ENCODE measurements around the gene FILIP1L.
A peak's percentile ranks its signal among the peaks of the same experiment; 100 is the strongest.

FILIP1L gene

DNA sequence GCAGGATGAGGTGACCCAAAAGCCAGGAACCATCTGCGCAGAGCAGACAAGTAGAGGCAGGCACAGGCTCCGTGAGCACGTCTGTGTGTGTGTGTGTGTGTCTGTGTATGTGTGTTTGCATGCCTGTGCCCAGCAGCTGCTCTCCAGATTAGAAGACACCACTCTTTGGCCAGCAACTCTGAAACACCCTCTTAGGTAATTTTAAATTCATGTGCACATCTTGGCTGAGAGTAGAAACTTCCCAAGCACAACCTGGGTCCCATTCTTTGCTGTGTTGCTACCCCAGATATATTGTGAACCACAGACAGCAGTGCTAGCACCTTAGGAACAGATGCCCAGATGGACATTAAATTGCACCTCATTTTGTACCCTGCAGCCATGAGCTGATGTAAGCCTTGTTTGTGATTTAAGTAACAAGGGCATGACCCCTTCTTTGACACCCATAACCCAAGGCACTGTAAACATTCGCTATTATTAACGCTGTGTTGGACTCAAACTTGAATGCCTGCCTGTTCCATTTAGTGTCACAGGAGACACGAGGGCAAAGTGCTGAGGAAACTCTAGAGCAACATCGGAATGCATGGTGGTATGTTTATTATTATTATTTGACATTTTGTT is at the start of gene FILIP1L:
FILIP1L (minus strand) TSS at position 89 of the 618 bp plus-strand sequence.
- DNase-seq (ENCODE audit: low read depth), result no peak

DNA sequence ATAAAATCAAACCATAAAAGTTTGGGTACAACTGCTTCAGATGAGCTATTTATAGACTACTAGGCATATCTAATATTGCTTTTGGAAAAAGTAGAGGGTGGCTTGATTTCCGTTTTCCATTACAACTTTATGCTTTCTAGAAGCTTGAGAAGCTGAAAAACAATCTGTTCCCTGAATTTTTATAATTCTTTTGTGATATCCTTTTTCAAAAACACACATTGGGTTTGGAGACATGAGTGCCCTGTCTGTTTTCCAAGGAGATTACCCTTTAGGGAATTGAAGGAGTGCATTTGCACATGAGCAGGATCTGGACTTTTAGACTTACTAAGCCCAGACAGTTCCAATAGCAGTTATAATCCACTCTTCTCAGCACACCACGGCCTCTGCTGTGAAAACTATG is 49.5 kb upstream of the FILIP1L start:
- peak; percentile 48 for DNase-seq (ENCODE audit: low read depth)

DNA sequence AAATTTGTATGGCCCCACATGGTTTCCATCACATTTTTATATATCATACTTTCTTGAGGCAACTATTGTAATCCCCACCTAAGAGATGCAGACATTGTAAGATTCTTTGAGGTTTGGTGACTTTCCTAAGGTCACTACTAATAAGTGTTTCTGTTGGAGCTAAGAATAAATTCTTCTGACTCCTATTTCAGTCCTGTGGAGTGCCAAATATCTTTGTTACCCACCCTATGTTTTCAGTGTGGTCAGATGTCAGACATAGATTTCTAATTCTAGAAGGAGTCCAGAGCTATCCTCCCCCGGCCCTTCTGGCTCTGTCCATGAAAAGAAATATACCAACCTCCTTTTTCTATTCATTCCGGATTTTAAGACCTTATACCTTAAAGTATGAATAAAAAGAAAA is 46.2 kb upstream of the FILIP1L start:
- DNase-seq (ENCODE audit: low read depth), result peak; percentile 67

DNA sequence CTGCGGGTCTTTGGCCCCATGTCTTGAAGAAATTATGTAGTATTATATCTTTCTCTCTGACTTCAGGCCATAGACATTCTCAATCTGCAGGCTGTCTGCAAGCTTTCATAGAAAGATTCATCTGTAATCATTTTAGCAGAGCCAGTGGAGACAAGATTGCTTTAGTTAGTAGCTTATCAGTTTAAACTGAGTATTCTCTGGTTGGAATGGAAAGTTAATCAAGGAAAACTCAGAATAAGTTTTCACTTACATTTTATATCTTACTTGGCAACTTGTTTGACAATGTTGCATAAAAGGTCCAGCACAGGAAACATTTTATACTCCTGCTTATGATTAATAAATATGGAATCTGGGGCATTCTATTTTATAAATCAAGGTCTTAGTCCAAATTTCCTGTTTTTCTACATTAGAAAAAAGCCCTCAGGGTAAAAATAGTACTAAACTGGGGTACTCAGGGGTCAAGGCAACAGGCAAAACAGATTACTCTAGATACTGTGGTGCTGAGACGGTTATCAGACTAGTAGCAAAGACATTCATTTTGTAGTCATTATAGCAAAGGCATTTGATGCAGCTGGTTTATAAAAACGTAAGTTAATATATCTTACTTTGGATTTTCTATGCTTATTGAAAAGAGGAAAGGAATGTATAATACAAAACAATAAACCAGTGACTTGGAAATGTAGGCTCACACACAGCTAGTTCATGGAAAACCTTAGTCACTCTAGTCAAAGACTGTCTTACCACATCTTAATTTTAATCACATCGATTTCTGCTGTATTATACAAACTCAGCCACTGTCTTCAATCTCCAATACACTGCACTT is 45.2 kb upstream of the FILIP1L start:
- DNase-seq (ENCODE audit: low read depth), result peak; percentile 88

DNA sequence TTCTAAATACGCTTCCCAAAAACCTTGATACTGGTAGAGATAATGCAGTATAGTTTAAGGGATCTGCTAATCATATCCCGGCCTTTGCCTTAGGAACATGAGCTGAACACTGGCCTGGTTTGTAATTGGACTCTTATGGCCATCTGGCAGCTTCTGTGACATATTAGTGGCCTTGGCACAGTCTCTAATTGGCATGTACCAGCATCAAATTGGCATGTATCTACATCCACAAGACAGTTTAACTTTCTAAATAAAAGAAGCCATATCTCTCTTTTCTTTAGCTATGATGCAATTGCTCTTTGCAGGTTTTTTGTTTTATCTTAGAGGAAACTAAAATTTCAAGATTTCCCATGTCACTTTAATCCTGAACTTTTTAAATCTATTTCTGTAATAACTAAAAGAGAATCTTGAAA is 44.6 kb upstream of the FILIP1L start:
- peak; percentile 34 for DNase-seq (ENCODE audit: low read depth)

DNA sequence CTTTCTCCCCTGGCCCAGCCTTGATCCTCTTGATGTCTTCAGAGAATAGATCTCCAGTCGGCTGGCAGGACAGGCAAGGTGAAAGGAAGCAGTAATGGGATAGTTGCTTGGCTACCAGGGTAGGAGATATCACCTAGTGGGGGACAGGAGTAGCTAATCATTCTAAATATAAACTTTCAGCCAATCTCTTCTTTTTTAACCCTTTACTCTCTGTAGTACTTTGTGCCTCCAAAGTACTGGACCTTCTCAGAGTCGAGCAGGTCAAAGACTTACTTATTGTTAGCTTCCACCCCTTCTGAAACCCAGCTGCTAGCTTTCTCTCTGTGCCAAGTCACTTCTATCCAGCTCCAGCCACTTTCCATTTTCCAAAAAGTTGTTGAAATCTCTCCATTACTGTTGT is 43.4 kb upstream of the FILIP1L start:
- no peak for DNase-seq (ENCODE audit: low read depth)

DNA sequence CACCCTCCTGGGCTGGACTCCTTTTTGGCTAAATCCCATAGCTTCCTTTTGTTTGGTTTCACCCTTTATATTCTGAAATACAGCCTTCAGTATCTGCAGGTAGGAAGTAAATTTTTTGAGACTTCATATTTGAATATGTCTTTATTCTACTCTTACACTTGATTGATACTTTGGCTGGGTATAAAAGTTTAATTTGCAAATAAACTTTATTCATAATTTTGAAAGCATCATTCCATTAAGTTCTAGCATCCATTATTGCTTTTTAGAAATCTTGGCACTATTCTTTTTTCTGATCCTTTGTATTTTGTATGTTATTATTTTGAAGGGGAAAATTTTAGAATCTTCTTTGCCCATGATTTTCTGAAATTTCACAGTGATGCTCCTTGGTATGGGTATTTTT is 41.3 kb upstream of the FILIP1L start:
- DNase-seq (ENCODE audit: low read depth), result no peak

DNA sequence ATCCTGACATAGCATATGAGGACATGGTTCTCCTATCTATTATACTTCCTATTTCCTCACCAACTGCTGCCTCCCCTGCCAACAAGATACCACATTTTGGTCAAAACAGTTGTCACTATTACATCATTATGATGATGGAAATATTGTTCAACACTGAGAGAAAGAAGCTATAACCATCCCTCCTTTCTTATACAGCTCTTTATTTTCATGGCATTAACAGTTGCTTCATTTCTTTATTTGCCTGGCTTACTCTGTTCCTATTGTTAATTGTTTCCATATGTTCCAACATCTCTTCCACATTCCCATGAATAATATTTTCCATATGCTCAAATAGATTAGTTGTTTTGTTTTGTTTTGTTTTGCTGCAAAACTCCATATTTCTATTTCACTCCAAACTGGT is 40.8 kb upstream of the FILIP1L start:
- DNase-seq (ENCODE audit: low read depth), result peak; percentile 51

DNA sequence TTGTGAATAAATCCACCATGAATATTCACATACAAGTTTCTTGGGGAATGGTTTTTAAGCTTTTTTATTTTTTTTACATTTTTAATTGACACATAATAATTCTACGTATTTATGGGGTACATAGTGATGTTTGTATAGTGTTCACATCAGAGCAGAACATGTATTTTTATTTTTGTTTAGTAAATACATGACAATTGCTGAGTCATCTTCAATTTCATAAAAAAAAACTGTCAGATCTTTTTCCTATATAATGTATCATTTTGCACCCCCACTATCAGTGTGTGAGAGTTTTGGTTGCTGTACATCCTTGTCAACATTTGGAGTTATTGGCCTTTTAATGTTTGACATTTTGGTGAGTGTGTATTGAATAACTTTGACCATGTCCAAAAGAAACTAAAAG is 39.9 kb upstream of the FILIP1L start:
- DNase-seq (ENCODE audit: low read depth), result no peak

DNA sequence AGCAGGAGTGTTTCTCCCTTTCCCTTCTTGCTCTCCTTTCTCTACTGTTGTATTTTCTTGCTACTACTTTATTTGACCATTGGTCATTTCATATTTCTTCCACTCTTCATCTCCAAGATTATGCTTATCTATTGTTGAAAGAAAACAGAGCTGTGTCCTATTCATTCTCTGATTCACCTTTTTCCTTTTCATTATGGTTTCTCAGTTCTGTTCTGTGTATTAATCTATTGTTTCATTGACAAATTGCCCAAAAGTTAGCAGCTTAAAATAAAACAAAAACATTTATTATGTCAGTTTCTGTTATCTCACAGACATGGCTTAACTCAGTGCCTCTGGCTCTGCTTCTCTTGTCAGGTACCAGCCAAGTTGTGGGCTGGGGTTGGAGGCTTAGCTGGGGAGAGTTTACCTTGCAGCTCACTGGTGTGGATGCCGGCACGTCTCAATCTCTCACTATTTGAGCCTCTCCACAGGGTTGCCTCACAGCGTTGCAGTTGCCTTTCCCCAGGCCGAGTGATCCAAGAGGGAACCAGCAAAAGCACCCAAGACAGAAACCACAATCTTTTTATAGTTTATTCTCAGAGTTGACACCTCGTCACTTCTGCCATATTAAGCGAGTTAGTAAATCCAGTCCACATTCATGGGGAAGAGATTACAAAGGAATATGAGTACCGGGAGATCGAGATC is 36.9 kb upstream of the FILIP1L start:
- no peak for DNase-seq (ENCODE audit: low read depth)

DNA sequence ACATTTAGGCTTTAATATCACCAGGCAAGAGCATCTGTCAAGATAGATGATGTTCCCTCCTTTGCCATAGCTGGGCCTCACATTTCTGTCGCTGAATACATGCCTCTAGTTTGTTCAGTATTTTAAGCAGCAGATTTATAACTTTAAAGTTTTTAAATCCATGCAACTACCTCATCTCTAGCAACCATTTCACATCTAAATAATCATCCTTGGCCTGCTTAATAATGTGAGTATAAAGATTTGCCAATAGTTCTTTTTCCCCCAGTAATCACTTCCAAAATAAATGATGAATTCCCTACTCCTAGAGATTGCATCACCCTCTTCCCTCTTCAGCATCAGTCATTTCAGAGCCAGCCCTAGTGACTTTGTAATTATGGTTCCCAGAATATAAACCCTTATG is 36.2 kb upstream of the FILIP1L start:
- DNase-seq (ENCODE audit: low read depth), result peak; percentile 51

DNA sequence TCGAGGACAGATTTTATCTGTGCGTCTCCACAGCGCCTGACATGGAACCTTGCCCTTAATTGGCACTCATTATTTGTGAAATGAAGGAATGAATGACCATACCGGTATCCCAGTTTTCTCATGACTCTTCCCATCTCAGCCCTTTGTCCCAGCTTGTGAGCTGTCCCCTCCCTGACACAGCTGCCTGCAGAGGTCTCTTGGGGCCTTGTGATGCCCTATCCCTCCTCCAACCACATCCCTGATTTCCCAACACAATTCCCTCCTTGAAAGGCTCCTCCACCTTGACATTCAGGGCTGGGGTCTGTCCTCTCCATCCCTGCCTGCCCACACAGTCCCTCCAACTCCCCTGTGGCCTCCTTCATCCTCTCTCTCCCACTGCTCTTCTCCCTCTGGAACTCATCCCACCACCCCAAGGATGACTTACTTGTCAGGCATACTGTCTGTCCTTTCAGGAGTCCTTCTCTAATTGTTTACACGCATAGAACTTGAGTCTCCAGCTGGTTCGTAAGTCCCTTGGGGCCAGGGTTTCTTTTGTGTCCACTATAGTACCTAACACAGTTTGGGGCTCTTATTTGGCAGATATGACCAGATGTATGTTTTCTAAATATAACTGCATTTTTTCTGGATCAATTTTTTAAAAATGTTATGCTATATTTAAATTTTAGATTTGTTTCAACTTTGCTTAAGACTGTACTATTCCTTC is 35.6 kb upstream of the FILIP1L start:
- no peak for DNase-seq (ENCODE audit: low read depth)

DNA sequence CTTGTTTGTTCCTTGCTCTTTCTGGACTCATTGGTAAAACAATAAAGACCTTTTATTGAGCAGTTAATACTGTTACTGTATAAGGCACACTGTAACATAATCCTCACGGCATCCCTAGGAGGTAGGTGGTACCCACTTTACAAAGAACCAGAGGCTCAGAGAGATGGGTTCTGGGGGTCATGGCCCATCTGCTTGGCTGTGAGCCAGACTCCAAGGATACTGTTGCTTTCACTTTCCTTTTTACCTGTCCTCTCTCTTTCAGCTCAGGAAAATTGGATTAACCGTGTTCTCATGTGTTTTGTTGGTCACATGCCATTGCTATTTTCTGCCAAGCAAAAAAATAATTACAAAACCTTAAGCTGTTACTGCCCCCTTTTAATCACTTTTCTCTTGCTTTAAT is 34.8 kb upstream of the FILIP1L start:
- no peak for DNase-seq (ENCODE audit: low read depth)

DNA sequence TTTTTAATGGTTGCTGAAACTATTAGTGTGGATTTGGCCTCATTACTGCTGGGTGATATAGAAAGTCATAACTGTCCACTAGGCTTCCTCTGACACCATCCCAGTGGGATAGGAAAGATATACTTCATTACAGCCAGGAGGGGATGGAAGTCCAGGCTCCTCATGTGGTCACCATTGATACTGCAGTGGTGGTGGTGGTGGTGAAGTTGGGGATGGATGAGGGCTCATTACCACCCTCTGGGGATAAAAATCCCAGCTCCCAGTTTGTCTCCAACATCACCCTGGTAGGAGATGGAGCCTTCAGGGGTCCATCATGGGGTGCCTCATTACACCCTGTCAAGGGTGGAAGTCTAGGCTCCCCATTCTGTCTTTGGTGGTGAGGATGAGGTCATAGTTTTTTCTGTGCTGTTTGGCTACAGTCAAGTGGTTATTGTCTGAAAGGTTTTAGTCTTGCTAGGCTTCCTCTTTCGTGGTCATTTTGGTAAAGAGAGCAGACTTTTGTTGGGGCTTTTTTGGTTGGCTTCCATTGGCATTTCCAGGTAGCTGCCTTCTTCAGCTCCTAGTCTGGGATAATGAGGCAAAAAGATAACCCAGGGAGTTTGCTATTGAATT is 30.1 kb upstream of the FILIP1L start:
- no peak for DNase-seq (ENCODE audit: low read depth)

DNA sequence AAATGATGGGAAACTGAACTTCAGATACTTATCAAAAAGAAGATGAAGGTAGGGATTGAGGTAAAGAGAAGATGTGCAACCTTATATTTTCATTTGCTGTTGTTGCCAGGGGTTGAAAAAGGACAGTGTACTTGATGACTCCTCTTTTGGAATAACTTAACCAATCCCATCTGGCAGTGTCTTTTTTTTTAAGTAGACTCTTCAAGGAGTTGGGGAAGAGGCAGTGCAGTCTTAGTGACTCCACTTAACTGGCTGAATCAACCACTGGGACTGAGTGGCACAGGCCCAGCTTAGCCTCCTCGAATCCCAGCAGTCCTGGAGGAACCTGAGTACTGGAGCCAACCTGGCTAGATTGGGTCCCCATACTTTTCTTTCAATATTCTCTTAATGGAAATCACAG is 27.3 kb upstream of the FILIP1L start:
- no peak for DNase-seq (ENCODE audit: low read depth)

DNA sequence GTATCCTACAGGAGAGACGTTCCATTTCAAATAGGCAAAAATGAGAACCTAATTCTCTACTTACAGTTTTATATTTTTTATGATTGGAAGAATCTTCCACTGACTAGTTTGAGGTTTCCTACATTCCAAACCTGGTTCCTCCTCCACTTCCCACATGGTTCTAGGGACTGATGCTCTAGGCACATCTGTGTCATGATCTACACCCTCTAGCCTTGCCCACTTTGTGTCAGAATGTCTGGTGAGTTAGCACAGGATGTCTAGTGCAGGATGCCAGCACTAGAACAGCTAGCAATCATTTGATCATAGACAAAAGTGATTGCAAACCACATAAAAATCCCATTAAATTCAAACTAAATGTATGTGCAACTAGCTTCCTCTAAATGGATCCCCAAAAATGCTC is 26.7 kb upstream of the FILIP1L start:
- DNase-seq (ENCODE audit: low read depth), result no peak

DNA sequence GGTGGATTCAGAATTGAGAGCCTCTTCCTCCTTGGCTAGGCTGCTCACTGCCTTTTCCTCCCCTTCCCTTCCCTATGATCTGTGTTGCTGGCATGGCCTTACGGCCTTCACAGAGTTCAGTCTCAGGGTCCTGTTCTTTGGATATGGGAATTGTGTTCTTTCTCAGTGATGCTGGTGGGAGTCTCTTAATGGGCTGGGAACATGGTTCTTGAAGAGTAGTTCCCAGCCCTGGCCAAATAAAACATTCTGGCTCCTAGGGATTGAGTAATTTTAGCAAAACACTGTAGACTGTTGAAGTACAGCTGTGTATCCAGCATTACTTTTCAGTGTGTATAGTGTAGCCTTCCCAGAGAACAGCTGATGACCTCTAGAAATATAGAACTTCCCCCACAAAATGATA is 22.6 kb upstream of the FILIP1L start:
- peak; percentile 38 for DNase-seq (ENCODE audit: low read depth)

DNA sequence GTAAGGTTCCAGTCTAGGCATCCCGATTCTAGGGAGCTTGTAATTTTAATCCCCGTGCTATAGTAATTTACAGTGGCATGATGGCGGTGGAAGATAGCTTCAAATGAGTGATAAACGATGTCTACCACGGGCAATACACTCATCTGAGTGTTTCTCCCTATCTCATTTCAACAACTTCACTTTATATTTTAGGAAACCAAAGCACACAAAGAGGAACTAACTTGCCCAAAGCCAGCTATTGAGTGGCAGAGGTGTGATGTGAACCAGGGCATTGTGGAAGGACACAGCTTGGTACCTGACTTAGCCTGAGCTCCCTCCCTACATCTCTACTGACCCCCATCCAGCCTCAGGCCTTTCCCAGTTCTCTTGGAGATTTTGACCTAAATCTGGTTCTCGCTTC is 16.9 kb upstream of the FILIP1L start:
- no peak for DNase-seq (ENCODE audit: low read depth)

DNA sequence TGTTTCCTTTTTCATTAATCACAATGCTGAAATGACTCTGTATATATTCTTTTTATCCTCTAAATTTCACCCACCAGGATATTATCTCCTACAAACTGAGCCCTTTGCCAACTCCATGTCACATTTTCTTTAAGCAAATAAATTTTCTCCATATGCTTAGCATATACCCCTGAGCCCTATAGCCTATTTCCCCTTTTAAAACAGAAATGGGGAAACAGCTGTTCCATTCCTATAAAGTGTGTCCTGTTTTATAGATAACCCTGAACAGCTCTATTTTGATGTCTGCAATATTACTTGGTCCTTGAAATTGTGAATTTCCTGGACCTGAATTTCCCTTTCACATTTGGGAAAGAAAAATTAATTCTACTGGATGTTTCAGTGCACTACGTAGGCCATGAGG is 15.6 kb upstream of the FILIP1L start:
- DNase-seq (ENCODE audit: low read depth), result no peak

DNA sequence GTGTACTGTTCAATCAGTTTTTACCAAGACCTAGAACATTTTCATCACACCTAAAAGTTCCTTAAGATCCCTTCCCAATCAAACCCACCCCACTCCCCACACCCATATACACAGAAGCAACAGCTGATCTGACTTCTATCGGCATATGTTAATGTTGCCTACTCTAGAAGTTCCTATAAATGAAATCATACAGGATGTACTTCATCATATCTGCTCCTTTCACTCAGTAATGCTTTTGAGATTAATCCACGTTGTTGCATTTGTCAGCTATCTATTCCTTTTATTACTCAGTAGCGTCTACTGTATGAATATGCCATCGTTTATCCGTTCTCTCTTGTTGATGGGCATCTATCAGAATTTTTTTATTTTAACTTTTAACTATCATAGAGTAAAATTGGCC is 14.3 kb upstream of the FILIP1L start:
- no peak for DNase-seq (ENCODE audit: low read depth)

DNA sequence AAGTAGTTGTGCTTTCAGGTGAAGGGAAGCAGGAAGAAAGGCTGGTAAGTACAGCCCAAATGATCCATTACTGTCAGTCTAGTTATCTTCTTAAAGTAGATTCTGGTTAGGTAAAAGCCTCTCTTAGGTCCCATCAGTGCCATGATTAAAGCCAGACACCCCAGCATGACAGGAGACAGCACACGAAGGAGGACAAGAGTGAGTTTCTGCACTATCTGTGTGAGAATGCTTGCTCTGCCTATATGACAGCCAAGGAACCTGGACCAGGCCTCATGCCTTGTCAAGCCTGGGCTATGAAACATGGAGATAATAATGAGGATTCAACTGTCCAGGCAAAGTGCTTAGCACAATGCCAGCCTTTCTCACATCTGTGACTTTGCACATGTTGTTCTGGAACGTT is 13.5 kb upstream of the FILIP1L start:
- DNase-seq (ENCODE audit: low read depth), result no peak

Data from EH (cell line).